Gastrocnemius medialis (tissue), 4 donors: ENCODE measurements around the gene GDF7. TPM values are rescaled to one million over a fixed set of nuclear protein-coding genes. Genes with fewer than 3 reads are reported as not detected.

Experiments
- ATAC-seq, 2 donors: fragments of 150-250 bp; one replicate each; pipeline ENCODE4 v1.9.1; 2016
- DNase-seq, 2 donors: peaks; one replicate each; pipeline ENCODE4 v3.0.0-alpha.2; 2019
- H3K27ac ChIP-seq, 4 donors: fragments of 200-600 bp; sonication (generic); 1 replicate in 1 of 4; 2 replicates in 3 of 4; pipeline ENCODE4 v1.5.1; 2016 to 2018; ENCODE audit warnings: mild to moderate bottlenecking in 2 of 4, moderate library complexity in 1 of 4
- H3K27me3 ChIP-seq, 3 donors: fragments of 200-600 bp; sonication (generic) in 2 of 3; 1 replicate in 1 of 3; 2 replicates in 2 of 3; pipeline versions ENCODE4 v1.5.1 to v1.6.0; 2016 to 2019; ENCODE audit warnings: mild to moderate bottlenecking in 1 of 3, moderate library complexity in 1 of 3
- H3K36me3 ChIP-seq, 2 donors: fragments of 200-600 bp; sonication (generic) in 1 of 2; one replicate each; pipeline ENCODE4 v1.5.1; 2017 to 2018
- H3K4me1 ChIP-seq, 2 donors: fragments of 200-600 bp; sonication (generic) in 1 of 2; one replicate each; pipeline ENCODE4 v1.5.1; 2016 to 2017; ENCODE audit warnings: mild to moderate bottlenecking in 2 of 2
- H3K4me3 ChIP-seq, 4 donors: fragments of 200-600 bp; sonication (generic) in 3 of 4; 1 replicate in 1 of 4; 2 replicates in 3 of 4; pipeline ENCODE4 v1.5.1; 2016 to 2019; ENCODE audit warnings: mild to moderate bottlenecking in 2 of 4
- H3K9me3 ChIP-seq, 3 donors: fragments of 200-600 bp; sonication (generic) in 2 of 3; 1 replicate in 1 of 3; 2 replicates in 2 of 3; pipeline ENCODE4 v1.5.1; 2016 to 2019
- CTCF ChIP-seq, 5 experiments: fragments of 450-650 bp in 3 of 5; fragments of 200-600 bp in 2 of 5; sonication (generic) in 2 of 5; IDR thresholded peaks in 4 of 5; conservative IDR thresholded peaks in 1 of 5; 1 replicate in 4 of 5; 2 replicates in 1 of 5; pipeline ENCODE4 v1.5.1; 2016 to 2019; ENCODE audit warnings: antibody characterized with exemption in 5 of 5, mild to moderate bottlenecking in 3 of 5, moderate library complexity in 3 of 5
- POLR2A ChIP-seq, 2 donors: fragments of 450-650 bp; IDR thresholded peaks; one replicate each; pipeline ENCODE4 v1.6.1; 2017; ENCODE audit warnings: antibody characterized with exemption in 2 of 2, mild to moderate bottlenecking in 2 of 2, moderate library complexity in 2 of 2
- in situ Hi-C, 4 donors: fragments of 200-750 bp; cut with MboI; loops; one replicate each; pipeline versions ENCODE4 v1.15.0 to v1.8.0; 2017; ENCODE audit warnings: low sequenced_read_pairs in 4 of 4
- intact Hi-C: fragments of 100-400 bp; cut with DNase I; formaldehyde crosslinking; loops from one replicate; pipeline ENCODE4 v1.15.1; 2023; ENCODE audit warnings: low total_unique reads
- total RNA-seq, 4 donors: library from RNA; depleted of rRNA; stranded (reverse); fragments of >200 nt; gene quantifications; one replicate each; pipeline versions ENCODE4 v1.1.0 to v1.2.3, GENCODE V29; 2016

GDF7 gene
- total RNA-seq, 4 donors from 2014 or later = 0.02 to 0.10 (median 0.07) TPM; not detected in 1

GRCh38 chr2:20624884-20625485, 42.0 kb upstream of the GDF7 start:
- Histone ChIP-seq H3K4me1 (peaks cover 39 to 57% of the 10 kb centered on the region in 2 donors), H3K4me3 (no peak overlapping the region), H3K36me3 (peaks cover 0 to 22% of the 10 kb centered on the region in 2 donors), H3K27ac (peak overlapping the region; percentile 68 to 93 (median 82)), H3K27me3 (no peaks in the 10 kb centered on the region), H3K9me3 (no peaks in the 10 kb centered on the region)
- intact Hi-C loops (no loop called here), in situ Hi-C loops (loop anchor here in 1 of 4 donors (25.0 kb wide), 1 partner anchor 563 kb away; the partner anchor contains the start of gene LAPTM4A)
- ATAC-seq (no peak), DNase-seq (no peak)
- TF ChIP-seq POLR2A (IDR thresholded peaks at IDR 0.05) (no peak), CTCF (IDR thresholded peaks at IDR 0.05 in 4 of 5, conservative IDR thresholded peaks at IDR 0.05 in 1 of 5) (no peak)

DNA sequence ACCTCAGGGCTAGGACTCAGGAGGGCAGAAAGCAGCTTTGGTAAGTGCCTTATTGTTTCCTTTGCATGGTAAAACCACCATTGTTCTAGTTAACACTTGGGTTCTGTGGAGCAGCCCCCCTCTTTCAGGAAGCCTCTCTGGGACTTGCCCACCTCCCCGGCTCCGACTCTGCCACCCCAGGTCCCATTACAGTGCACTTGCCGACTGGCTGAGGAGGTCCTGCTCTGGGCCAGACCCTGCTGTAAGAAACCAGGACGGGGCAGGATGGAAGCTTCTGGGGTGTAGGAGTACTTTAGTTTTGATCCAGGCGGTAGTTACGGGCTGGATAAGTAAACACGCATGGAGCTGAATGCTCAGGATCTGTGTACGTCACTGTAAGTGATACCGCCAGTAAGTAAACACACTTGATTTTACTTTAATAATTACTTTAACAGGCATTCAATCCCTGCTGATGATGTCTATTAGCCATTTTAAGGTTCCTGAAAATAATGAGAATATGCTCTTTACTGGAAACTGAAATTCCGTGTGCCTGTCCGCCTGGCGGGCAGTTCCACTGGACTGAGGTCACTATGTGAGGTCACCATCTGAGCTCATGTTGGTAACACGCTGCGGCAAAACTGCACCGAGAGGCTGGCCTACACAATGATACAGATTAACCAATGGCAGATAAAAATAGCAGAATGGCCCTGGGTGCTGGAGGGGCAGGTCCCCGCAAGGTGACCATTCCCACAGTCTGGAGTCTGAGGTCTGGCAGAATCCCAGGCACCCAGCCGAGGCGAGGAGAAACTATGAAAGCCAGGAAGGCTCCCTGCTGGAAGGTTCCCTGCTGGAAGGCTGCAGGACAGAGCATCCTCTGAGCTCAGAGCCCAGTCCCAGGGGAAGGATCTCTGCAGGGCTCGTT, 41.2 kb upstream of the GDF7 start:
- Histone ChIP-seq H3K9me3 (no peaks in the 10 kb centered on the region), H3K27me3 (no peaks in the 10 kb centered on the region), H3K27ac (peak overlapping the region; percentile 68 to 93 (median 82)), H3K4me3 (no peak overlapping the region), H3K4me1 (peaks cover 39 to 55% of the 10 kb centered on the region in 2 donors), H3K36me3 (peaks cover 0 to 18% of the 10 kb centered on the region in 2 donors)
- in situ Hi-C loops = loop anchor here in 1 of 4 donors (25.0 kb wide), 1 partner anchor 563 kb away; the partner anchor contains the start of gene LAPTM4A
- intact Hi-C loops = no loop called here
- ATAC-seq (peak in 1 of 2 donors; percentile 9), DNase-seq (peak in 1 of 2 donors; percentile 39)
- TF ChIP-seq CTCF (IDR thresholded peaks at IDR 0.05 in 4 of 5, conservative IDR thresholded peaks at IDR 0.05 in 1 of 5) = peak in 3 of 5 experiments; percentile 24 to 35 (median 31)
- TF ChIP-seq POLR2A (IDR thresholded peaks at IDR 0.05) = peak in 1 of 2 donors; percentile 11

- peaks cover 39 to 52% of the 10 kb centered on the region in 2 donors for H3K4me1 ChIP-seq
- H3K27ac ChIP-seq = peak overlapping the region; percentile 68 to 93 (median 82)
- no peak overlapping the region for H3K4me3 ChIP-seq
- no peaks in the 10 kb centered on the region for H3K9me3 ChIP-seq
- intact Hi-C loops (no loop called here), in situ Hi-C loops (loop anchor here in 1 of 4 donors (25.0 kb wide), 1 partner anchor 564 kb away; the partner anchor contains the start of gene LAPTM4A)
- H3K27me3 ChIP-seq = no peaks in the 10 kb centered on the region
- TF ChIP-seq CTCF (IDR thresholded peaks at IDR 0.05 in 4 of 5, conservative IDR thresholded peaks at IDR 0.05 in 1 of 5) (no peak), POLR2A (IDR thresholded peaks at IDR 0.05) (no peak)
- DNase-seq (no peak), ATAC-seq (no peak)
- peaks cover 0 to 14% of the 10 kb centered on the region in 2 donors for H3K36me3 ChIP-seq
These were observed 40.6 kb upstream of the GDF7 start for GRCh38 chr2:20626392-20626697.

GRCh38 chr2:20626698-20627513, 40.0 kb upstream of the GDF7 start:
- H3K27me3 ChIP-seq = no peaks in the 10 kb centered on the region
- H3K4me1 ChIP-seq = peaks cover 39 to 46% of the 10 kb centered on the region in 2 donors
- DNase-seq = peak in 1 of 2 donors; percentile 11
- intact Hi-C loops (no loop called here), in situ Hi-C loops (loop anchor here in 1 of 4 donors (25.0 kb wide), 1 partner anchor 565 kb away; the partner anchor contains the start of gene LAPTM4A)
- H3K36me3 ChIP-seq = peaks cover 0 to 9% of the 10 kb centered on the region in 2 donors
- no peaks in the 10 kb centered on the region for H3K9me3 ChIP-seq
- TF ChIP-seq POLR2A (IDR thresholded peaks at IDR 0.05) = no peak
- TF ChIP-seq CTCF (IDR thresholded peaks at IDR 0.05 in 4 of 5, conservative IDR thresholded peaks at IDR 0.05 in 1 of 5) = no peak
- ATAC-seq = no peak
- H3K4me3 ChIP-seq = no peak overlapping the region
- H3K27ac ChIP-seq = peak overlapping the region; percentile 68 to 93 (median 82)
